Activated T-cell treated with anti-CD3 and anti-CD28 coated beads, Interleukin-2, amount 50 U/mL, for 72 hours (primary cell): ENCODE measurements around the gene CTNNA2. TPM values are rescaled to one million over a fixed set of nuclear protein-coding genes. Genes with fewer than 3 reads are reported as not detected.

ENCODE experiments used
- ATAC-seq, 2 donors: fragments of 150-1000 bp; cut with Tn5 transposase; replicated peaks in 1 of 2; 2 replicates each; pipeline ENCODE4 v1.10.0; 2021; ENCODE audit warnings: moderate library complexity in 2 of 2, mild to moderate bottlenecking in 1 of 2
- DNase-seq, 2 donors: peaks; one replicate each; pipeline ENCODE4 v3.0.0; 2021 to 2022; ENCODE audit warnings: mixed read lengths in 1 of 2
- H3K27ac Mint-ChIP-seq: one replicate; pipeline ENCODE4 v1.8.0; 2022; ENCODE audit warnings: mild to moderate bottlenecking, moderate library complexity, mixed read lengths
- H3K27me3 Mint-ChIP-seq: one replicate; pipeline ENCODE4 v1.8.0; 2022; ENCODE audit warnings: low read depth, mixed read lengths
- H3K36me3 Mint-ChIP-seq, 2 donors: one replicate each; pipeline ENCODE4 v1.8.0; 2022; ENCODE audit warnings: mixed read lengths in 2 of 2, mild to moderate bottlenecking in 1 of 2; ENCODE audit not compliant: insufficient read depth in 2 of 2
- H3K4me1 Mint-ChIP-seq: one replicate; pipeline ENCODE4 v1.8.0; 2022; ENCODE audit warnings: low read depth, mixed read lengths
- H3K4me3 Mint-ChIP-seq, 2 donors: one replicate each; pipeline ENCODE4 v1.8.0; 2022; ENCODE audit warnings: mild to moderate bottlenecking in 2 of 2, mixed read lengths in 2 of 2, moderate library complexity in 2 of 2
- H3K9me3 Mint-ChIP-seq, 2 donors: one replicate each; pipeline ENCODE4 v1.8.0; 2022; ENCODE audit warnings: mixed read lengths in 2 of 2
- total RNA-seq, 2 donors: library from RNA; stranded (reverse); gene quantifications; one replicate each; pipeline ENCODE4 v1.2.3, GENCODE V29; 2022

The CTNNA2 gene
- total RNA-seq, 2 donors from 2014 or later, result not detected

- Mint-ChIP-seq H3K9me3 (peaks cover 4 to 7% of the 10 kb centered on the region in 2 donors), H3K36me3 (no peaks in the 10 kb centered on the region)
Measured at GRCh38 chr2:79788952-79789651, 276.3 kb downstream of the CTNNA2 start.

GRCh38 chr2:79789811-79790210 is 277.0 kb downstream of the CTNNA2 start:
- Mint-ChIP-seq H3K27me3 (no peaks in the 10 kb centered on the region), H3K9me3 (peaks cover 2 to 3% of the 10 kb centered on the region in 2 donors), H3K36me3 (no peaks in the 10 kb centered on the region), H3K4me1 (no peaks in the 10 kb centered on the region), H3K4me3 (no peak overlapping the region), H3K27ac (no peak overlapping the region)
- ATAC-seq (no peak), DNase-seq (no peak)

More at GRCh38 chr2:79788952-79789651, 276.3 kb downstream of the CTNNA2 start:
- ATAC-seq (no peak), DNase-seq (no peak)
- no peak overlapping the region for H3K4me3 Mint-ChIP-seq
- no peaks in the 10 kb centered on the region for H3K4me1 Mint-ChIP-seq
- H3K27ac Mint-ChIP-seq, result no peak overlapping the region
- no peaks in the 10 kb centered on the region for H3K27me3 Mint-ChIP-seq

- no peak overlapping the region for H3K27ac Mint-ChIP-seq
- DNase-seq, result no peak
- H3K27me3 Mint-ChIP-seq, result no peaks in the 10 kb centered on the region
- H3K4me3 Mint-ChIP-seq, result no peak overlapping the region
- peaks cover 0 to 4% of the 10 kb centered on the region in 2 donors for H3K9me3 Mint-ChIP-seq
- ATAC-seq, result no peak
- no peaks in the 10 kb centered on the region for H3K36me3 Mint-ChIP-seq
- no peaks in the 10 kb centered on the region for H3K4me1 Mint-ChIP-seq
Measured at GRCh38 chr2:79792090-79792489, 279.2 kb downstream of the CTNNA2 start.

GRCh38 chr2:79793006-79793405 is 280.2 kb downstream of the CTNNA2 start:
- peaks cover 0 to 2% of the 10 kb centered on the region in 2 donors for H3K9me3 Mint-ChIP-seq
- DNase-seq (no peak), ATAC-seq (no peak)
- no peaks in the 10 kb centered on the region for H3K4me1 Mint-ChIP-seq
- H3K27ac Mint-ChIP-seq, result no peak overlapping the region
- H3K4me3 Mint-ChIP-seq, result no peak overlapping the region
- H3K27me3 Mint-ChIP-seq, result no peaks in the 10 kb centered on the region
- H3K36me3 Mint-ChIP-seq, result no peaks in the 10 kb centered on the region

GRCh38 chr2:79796641-79797040 is 283.8 kb downstream of the CTNNA2 start:
- ATAC-seq, result no peak
- no peaks in the 10 kb centered on the region for H3K27me3 Mint-ChIP-seq

GRCh38 chr2:79798776-79799175 is 285.9 kb downstream of the CTNNA2 start:
- Mint-ChIP-seq H3K27me3 (no peaks in the 10 kb centered on the region), H3K36me3 (no peaks in the 10 kb centered on the region), H3K4me1 (no peaks in the 10 kb centered on the region), H3K9me3 (peaks cover 6 to 9% of the 10 kb centered on the region in 2 donors), H3K27ac (no peak overlapping the region), H3K4me3 (no peak overlapping the region)
- no peak for ATAC-seq
- no peak for DNase-seq

More at GRCh38 chr2:79796641-79797040, 283.8 kb downstream of the CTNNA2 start:
- DNase-seq, result no peak
- no peak overlapping the region for H3K27ac Mint-ChIP-seq
- no peaks in the 10 kb centered on the region for H3K4me1 Mint-ChIP-seq
- H3K36me3 Mint-ChIP-seq, result no peaks in the 10 kb centered on the region
- H3K9me3 Mint-ChIP-seq, result peaks cover 4 to 6% of the 10 kb centered on the region in 2 donors
- no peak overlapping the region for H3K4me3 Mint-ChIP-seq

- Mint-ChIP-seq H3K27ac (no peak overlapping the region), H3K4me3 (no peak overlapping the region), H3K27me3 (no peaks in the 10 kb centered on the region), H3K36me3 (no peaks in the 10 kb centered on the region), H3K9me3 (peaks cover 6 to 9% of the 10 kb centered on the region in 2 donors), H3K4me1 (no peaks in the 10 kb centered on the region)
- DNase-seq (no peak), ATAC-seq (no peak)
Measured at GRCh38 chr2:79799729-79800128, 286.9 kb downstream of the CTNNA2 start.

- Mint-ChIP-seq H3K9me3 (peaks cover 7 to 9% of the 10 kb centered on the region in 2 donors), H3K36me3 (no peaks in the 10 kb centered on the region), H3K4me1 (no peaks in the 10 kb centered on the region), H3K27me3 (no peaks in the 10 kb centered on the region), H3K4me3 (no peak overlapping the region), H3K27ac (no peak overlapping the region)
- ATAC-seq (no peak), DNase-seq (no peak)
Measured at GRCh38 chr2:79801082-79801481, 288.2 kb downstream of the CTNNA2 start.

GRCh38 chr2:79817288-79817687 is 304.4 kb downstream of the CTNNA2 start:
- H3K27me3 Mint-ChIP-seq, result no peaks in the 10 kb centered on the region
- no peaks in the 10 kb centered on the region for H3K4me1 Mint-ChIP-seq
- DNase-seq (no peak), ATAC-seq (no peak)
- H3K9me3 Mint-ChIP-seq, result peaks cover 7 to 21% of the 10 kb centered on the region in 2 donors
- H3K36me3 Mint-ChIP-seq, result peaks cover 0 to 1% of the 10 kb centered on the region in 2 donors
- H3K27ac Mint-ChIP-seq, result no peak overlapping the region
- H3K4me3 Mint-ChIP-seq, result no peak overlapping the region

GRCh38 chr2:79820281-79820680 is 307.4 kb downstream of the CTNNA2 start:
- no peaks in the 10 kb centered on the region for H3K27me3 Mint-ChIP-seq
- H3K9me3 Mint-ChIP-seq, result peaks cover 18 to 21% of the 10 kb centered on the region in 2 donors
- no peak overlapping the region for H3K4me3 Mint-ChIP-seq
- DNase-seq (no peak), ATAC-seq (no peak)
- no peak overlapping the region for H3K27ac Mint-ChIP-seq
- H3K36me3 Mint-ChIP-seq, result peaks cover 0 to 1% of the 10 kb centered on the region in 2 donors
- no peaks in the 10 kb centered on the region for H3K4me1 Mint-ChIP-seq

- no peak overlapping the region for H3K4me3 Mint-ChIP-seq
- no peak for DNase-seq
- H3K36me3 Mint-ChIP-seq, result peaks cover 0 to 1% of the 10 kb centered on the region in 2 donors
- H3K4me1 Mint-ChIP-seq, result no peaks in the 10 kb centered on the region
- ATAC-seq, result no peak
- H3K27me3 Mint-ChIP-seq, result no peaks in the 10 kb centered on the region
- H3K27ac Mint-ChIP-seq, result no peak overlapping the region
- peaks cover 14 to 18% of the 10 kb centered on the region in 2 donors for H3K9me3 Mint-ChIP-seq
Measured at GRCh38 chr2:79822136-79822535, 309.3 kb downstream of the CTNNA2 start.

GRCh38 chr2:79824086-79824786 is 311.4 kb downstream of the CTNNA2 start:
- no peak for DNase-seq
- no peaks in the 10 kb centered on the region for H3K36me3 Mint-ChIP-seq
- no peak for ATAC-seq
- no peak overlapping the region for H3K27ac Mint-ChIP-seq
- H3K27me3 Mint-ChIP-seq, result no peaks in the 10 kb centered on the region
- no peaks in the 10 kb centered on the region for H3K4me1 Mint-ChIP-seq
- no peak overlapping the region for H3K4me3 Mint-ChIP-seq
- peaks cover 8 to 13% of the 10 kb centered on the region in 2 donors for H3K9me3 Mint-ChIP-seq

- no peaks in the 10 kb centered on the region for H3K36me3 Mint-ChIP-seq
- no peaks in the 10 kb centered on the region for H3K27me3 Mint-ChIP-seq
- peaks cover 5 to 7% of the 10 kb centered on the region in 2 donors for H3K9me3 Mint-ChIP-seq
- no peak for ATAC-seq
- H3K4me1 Mint-ChIP-seq, result no peaks in the 10 kb centered on the region
- H3K27ac Mint-ChIP-seq, result no peak overlapping the region
- H3K4me3 Mint-ChIP-seq, result no peak overlapping the region
- DNase-seq, result no peak
Measured at GRCh38 chr2:79827881-79828280, 315.0 kb downstream of the CTNNA2 start.
